ENCODE results near the gene CASP14.
"Not testable (repeated sequence)": the region's sequence is repeated elsewhere in the genome, so short reads cannot be mapped to it uniquely, and the experiment has no call there.

Gene CASP14, protein sequence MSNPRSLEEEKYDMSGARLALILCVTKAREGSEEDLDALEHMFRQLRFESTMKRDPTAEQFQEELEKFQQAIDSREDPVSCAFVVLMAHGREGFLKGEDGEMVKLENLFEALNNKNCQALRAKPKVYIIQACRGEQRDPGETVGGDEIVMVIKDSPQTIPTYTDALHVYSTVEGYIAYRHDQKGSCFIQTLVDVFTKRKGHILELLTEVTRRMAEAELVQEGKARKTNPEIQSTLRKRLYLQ

DNA sequence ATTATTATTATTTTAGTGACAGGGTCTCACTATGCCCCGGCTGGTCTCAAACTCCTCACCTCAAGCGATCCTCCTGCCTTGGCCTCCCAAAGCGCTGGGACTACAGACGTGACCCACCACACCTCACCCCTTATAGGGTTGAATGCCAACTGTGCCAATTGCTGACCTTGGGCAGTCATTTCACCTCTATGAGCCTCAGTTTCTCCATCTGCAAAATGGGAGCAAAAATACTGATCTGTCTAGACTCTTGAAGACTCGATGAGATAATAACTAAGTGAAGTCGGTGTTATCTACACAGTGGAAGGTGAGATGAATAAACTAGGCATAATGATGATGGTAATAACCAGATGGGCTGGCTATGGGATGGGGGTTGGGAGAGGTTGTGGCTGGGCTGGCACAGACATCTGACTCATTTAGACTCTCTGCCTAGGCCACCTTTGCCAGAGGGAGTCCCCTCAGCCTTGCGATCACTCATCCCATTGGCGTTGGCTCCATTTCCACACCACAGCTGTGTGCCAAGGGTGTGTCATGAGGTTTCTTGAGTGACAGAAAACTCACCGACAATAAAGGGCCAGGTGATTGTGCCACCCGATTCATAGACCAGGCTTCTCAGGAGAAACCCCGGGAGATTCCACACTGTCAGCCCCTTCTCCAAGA lies at the start of gene CASP14:
Gene CASP14, plus strand, starts transcription at position 596 of the 657 bp plus-strand sequence. CDS start 2,772 bp downstream, outside the sequence.
- no peak for DNase-seq (ENCODE audit: low read depth in 2 of 2)

DNA sequence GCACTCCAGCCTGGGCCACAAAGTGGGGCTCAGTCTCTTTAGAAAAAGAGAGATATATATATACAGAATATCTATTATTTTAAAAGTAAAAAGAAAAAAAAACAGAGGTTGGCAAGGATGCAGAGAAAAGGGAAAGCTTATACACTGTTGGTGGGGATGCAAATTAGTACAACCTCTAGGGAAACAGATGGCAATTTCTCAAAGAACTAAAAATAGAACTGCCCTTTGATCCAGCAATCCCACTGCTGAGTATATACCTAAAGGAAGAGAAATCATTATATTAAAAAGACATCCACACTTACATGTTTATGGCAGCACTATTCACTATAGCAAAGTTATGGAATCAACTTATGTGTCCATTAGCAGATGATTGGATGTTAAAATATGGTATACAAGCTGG lies 41.0 kb upstream of the CASP14 start:
- DNase-seq (ENCODE audit: low read depth in 2 of 2), result no peak

DNA sequence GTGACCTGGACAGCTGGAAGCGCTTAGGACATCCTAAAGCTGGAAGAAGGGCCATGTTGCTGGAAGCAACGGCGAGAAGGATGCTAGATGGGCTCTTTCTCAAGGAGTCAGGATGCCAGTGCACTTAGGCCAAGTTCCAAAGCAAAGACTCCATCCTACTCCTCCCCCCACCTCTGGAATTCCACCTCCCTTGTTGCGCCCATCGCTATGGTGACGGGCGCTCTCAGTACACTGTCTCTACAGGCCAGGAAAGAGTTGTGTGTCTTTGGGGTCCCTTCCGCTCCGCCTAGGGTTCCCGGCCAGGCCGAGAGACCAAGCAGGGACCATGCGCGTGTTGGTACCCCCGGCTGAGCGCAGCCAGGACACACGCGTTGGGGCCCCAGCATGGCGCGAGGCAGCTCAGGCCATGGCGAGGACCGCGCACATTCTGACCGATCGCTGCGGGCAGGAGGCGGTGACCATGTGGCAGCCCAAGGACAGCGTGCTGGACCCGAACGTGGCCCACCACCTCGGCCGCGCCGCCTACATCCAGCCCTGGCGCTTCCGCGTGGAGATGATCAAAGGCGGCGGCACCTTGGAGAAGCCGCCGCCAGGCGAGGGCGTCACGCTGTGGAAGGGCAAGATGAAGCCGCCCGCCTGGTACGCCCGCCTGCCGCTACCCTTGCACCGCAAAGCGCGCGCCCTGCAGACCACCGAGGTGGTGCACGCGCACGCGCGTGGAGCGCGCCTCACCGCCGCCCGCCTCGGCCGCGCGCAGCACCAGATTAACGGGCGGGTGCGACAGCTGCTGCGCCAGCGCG lies 38.6 kb upstream of the CASP14 start:
- no peak for DNase-seq (ENCODE audit: low read depth in 2 of 2)

DNA sequence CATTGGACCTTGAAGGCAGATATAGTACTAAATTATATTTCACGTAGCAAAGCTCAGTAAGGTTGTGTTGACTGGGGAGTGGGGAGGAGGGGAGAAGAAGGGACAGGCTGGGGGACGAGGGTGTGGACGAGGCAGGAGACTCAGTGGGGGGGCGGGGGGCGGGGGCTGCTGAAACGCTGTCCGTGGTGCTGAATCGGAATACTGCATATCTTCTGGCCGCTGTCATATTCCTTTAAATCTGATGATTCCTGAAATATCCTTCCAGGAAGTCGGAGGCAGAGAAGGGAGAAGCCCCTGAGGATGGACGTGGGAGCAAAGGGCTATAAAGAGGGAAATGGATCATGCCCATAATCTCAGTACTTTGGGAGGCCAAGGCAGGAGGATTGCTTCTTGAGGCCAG lies 34.7 kb upstream of the CASP14 start:
- no peak for DNase-seq (ENCODE audit: low read depth in 2 of 2)

DNA sequence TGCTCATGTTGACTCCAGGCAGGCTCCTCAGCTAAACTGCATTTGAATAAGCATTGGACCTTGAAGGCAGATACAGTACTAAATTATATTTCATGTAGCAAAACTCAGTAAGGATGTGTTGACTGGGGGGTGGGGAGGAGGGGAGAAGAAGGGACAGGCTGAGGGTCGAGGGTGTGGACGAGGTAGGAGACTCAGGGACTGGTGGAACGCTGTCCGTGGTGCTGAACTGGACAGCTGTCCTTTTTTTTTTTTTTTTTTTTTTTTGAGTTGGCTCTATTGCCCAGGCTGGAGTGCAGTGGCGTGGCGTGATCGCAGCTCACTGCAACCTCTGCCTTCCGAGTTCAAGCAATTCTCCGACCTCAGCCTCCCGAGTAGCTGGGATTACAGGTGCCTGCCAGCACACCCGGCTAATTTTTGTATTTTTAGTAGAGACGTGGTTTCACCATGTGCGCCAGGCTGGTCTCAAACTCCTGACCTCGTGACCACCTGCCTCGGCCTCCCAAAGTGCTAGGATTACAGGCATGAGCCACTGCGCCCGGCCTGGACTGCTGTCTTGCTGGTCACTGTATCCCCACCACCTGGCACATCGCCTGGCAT lies 33.2 kb upstream of the CASP14 start:
- DNase-seq (ENCODE audit: low read depth in 2 of 2), result no peak

DNA sequence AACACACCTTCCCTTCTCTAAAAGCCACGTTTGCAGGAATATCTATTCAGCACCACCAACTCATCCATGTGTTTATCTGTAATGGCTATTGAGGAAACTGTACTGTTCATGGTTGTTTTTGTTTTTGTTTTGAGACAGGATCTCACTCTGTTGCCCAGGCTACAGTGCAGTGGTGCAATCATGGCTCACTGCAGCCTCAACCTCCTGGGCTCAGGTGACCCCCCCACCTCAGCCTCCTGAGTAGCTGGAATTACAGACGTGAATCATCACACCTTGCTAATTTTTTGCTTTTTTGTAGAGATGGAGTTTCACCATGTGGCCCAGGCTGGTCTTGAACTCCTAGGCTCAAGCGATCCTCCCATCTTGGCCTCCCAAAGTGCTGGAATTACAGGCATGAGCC lies 30.4 kb upstream of the CASP14 start:
- DNase-seq (ENCODE audit: low read depth in 2 of 2), result not testable (repeated sequence)

DNA sequence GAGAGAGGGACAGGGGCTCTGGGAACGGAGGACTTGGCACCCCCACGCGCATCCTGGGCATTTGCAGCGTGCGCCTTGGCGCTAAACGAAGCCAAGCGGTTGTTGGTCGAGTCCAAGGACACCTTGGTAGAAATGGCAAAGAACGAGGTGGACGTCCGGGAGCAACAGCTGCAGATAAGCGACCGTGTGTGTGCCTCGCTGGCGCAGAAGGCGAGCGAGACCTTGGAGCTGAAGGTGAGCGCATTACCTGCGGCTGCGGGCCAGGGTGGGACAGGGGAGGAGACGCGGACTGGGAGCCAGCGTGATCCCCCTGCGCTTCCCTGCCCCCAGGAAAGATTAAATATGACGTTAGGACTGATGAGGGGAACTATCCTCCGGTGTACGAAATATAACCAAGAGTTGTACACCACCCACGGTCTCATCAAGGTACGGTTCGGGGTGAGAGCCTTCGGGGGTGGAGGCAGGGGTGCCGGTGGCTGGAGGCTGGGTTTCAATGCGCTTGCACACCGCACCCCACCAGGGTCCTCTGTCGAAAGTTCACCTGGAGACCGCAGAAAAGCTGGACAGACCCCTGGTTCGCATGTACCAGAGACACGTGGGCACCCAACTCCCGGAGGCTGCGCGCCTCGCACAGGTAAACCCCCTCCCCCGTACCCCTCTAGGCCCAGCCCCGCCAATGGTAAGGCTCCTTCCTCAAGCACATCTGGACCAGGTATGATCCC lies 27.8 kb upstream of the CASP14 start:
- no peak for DNase-seq (ENCODE audit: low read depth in 2 of 2)

DNA sequence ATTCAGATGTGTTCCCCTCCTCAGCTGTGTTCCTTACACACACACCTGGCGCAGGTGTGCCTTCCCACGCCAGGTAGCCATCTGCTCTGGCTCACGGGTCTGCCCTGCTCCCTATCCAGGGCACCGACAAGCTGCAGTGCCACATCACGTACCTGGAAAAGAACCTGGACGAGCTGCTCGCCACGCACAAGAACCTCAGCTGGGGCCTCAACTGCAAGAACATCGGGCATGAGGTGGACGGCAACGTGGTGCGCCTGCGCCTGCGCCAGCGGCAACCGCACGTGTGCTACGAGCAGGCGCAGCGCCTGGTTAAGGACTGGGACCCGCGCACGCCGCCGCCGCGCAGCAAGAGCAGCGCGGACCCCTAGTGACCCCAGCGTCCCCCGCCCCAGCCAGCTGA lies 26.5 kb upstream of the CASP14 start:
- no peak for DNase-seq (ENCODE audit: low read depth in 2 of 2)

DNA sequence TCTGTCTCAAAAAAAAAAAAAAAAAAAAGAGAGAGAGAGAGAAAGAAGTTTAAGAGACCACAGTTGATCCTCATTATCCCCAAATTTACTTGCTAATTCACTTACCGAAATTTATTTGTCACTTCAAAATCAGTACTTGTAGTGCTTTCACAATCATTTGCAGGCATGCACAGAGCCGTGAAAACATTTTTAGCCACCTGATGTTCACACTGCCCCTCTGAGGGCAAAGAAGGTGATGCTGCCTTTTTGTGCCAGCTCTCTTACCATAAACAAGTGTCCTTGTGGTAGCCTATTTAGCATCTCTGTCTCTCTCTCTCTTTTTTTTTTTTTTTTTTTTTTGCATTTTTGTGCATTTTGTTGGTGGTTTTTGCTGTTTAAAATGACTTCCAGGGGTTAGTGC lies 24.1 kb upstream of the CASP14 start:
- no peak for DNase-seq (ENCODE audit: low read depth in 2 of 2)

DNA sequence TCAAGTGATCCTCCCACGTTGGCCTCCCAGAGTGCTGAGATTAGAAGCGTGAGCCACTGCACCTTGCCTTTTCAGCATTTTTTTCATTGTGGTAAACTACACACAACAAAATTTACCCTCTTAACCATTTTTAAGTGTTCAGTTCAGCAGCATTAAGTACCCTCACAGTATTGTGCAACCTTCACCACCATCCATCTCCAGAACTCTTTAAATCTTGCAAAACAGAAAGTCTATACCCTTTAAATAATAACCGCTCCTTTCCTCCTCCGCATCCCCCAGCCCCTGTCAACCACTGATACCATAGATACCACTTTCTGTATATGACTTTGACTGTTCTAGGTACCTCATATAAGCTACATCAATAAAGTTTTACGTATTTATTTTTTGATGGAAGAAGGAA lies 20.8 kb upstream of the CASP14 start:
- DNase-seq (ENCODE audit: low read depth in 2 of 2), result no peak

DNA sequence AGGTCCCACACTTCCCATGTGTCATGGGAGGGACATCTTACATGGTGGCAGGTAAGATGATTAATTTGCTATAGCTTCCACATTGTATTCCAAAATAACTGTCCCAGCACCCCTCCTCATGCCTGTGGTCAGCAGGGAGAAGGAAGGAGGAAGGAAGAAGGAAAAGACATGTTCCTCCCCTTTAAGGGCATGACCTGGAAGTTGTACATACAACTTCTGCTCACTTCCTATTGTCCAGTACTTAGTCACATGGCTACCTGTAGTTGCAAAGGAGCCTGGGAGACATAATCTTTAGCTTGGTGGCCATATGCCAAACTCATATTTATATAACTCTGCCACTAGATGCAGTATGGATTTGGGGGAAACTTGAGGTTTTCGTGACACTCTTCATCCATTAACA lies 17.6 kb upstream of the CASP14 start:
- no peak for DNase-seq (ENCODE audit: low read depth in 2 of 2)

DNA sequence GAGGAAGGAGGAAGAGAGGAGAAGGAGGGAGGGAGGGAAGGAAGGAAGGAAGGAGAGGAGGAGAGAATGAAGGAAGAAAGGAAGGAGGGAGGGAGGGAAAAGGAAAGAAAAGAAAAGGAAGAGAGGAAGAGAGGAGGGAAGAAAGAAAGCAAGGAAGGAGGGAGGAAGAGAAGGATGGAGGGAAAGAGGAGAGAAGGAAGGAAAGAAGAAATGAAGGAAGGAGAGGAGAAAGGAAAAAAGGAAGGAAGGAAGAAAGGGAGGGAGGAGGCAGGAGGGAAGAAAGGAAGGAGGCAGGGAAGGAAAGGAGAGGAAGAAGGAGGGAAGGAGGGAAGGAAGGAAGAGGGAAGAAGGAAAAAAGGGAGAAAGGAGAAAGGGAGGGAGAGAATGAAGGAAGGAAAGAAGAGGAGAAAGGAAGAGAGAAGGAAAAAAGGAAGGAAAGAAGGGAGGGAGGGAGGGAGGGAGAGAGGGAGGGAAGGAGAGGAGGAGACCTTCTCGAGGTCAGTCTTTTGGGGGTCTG lies 13.4 kb upstream of the CASP14 start:
- DNase-seq (ENCODE audit: low read depth in 2 of 2), result no peak

DNA sequence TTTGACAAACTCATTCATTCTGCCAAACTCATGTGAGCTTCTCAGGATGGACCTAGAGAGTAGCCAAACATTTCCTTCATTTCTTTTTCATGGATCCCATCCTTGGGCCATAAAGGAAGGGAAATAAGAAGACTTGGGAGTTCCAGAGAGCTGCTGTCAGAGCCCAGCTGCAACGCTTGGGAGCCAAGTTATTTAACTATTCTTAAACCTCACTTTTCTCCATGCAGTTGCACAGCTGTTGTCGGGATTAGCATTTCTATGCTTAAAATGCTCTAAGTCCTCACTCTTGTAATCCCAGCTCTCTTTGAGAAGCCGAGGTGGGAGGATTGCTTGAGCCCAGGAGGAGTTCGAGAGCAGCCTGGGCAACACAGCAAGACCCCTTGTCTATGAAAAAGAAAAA lies 11.7 kb upstream of the CASP14 start:
- no peak for DNase-seq (ENCODE audit: low read depth in 2 of 2)

DNA sequence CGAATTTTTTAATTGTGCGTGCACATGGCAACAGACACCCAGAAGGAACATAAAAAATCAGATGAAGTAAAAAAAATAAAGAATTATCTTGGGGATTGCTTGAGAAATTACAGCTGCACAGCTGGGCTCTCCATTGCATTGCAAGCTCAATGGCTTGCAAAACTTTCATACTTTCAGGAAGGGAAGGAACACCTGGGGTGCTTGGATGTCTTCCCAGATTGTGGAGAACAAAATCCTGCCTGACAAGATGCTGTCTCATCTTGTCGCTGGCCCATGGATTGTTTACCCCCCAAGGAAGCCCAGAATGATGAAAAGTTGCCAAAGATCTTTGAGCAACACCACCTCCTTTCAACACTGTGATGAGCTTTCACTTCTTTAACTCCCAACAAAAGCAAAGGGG lies 11.0 kb upstream of the CASP14 start:
- DNase-seq (ENCODE audit: low read depth in 2 of 2), result no peak

DNA sequence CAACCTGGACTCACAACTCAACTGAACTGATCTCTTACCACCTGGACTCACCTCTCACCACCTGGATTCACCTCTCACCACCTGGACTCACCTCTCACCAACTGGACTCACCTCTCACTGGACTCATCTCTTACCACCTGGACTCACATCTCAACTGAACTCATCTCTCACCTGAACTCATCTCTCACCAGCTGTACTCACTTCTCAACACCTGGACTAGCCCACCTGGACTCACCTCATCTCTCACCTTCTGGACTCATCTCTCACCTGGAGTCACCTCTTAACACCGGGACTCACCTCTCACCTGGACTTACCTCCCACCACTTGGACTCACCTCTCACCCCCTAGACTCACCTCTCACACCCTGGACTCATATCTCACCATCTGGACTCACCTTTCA lies 7.3 kb upstream of the CASP14 start:
- DNase-seq (ENCODE audit: low read depth in 2 of 2), result no peak

DNA sequence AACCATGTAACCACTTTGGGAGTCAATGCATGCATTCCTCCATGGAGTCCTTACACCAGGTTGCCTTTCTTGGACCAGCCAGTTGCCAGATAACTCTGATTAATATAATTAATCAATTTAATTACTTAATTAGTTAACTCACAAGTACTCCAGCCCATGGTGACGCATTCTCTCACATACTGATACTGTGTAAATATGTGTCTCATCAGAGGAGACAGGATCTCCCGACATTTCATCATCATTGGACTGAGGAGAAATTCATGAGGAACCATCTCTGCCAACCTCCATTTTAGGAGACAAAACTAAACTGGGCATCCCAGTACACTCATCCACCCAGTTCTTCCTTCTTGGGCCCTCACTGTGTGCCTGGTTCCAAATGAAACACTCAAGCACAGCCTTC lies 6.5 kb upstream of the CASP14 start:
- DNase-seq (ENCODE audit: low read depth in 2 of 2), result no peak

DNA sequence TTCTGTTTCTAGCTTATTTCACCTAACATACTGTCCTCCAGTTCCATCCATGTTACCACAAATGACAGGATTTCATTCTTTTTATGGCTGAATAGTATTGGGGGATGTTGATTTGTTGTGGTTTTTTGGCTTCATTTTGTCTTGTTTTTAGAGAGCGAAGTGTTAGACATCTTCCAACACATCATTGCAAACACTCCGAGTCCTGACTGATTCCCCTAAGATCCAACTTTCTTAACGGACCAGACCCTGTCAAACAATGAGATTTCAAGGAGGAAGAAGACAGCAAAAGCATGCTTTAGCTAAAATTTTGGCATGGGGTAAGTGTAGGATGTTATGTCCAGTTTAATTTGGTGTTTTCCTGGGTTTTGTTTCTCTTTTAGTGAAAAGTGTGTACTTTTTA lies 3.8 kb upstream of the CASP14 start:
- DNase-seq (ENCODE audit: low read depth in 2 of 2), result no peak

DNA sequence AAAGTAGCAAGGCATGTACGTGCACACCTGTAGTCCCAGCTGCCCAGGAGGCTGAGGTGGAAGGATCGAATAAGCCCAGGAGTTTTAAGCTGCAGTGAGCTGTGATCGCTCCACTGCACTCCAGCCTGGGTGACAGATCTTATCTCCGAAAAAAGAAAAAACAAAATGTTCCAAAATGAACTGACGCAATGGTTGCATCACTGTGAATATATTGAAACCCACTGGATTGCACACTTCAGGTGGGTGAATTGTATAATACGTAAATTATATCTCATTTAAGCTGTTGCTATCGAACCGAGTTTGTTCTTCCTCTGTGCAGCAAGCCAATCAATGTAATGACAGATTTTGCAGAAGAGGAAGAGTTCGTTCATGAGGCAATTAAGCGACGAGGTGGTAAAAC lies 1.6 kb upstream of the CASP14 start:
- no peak for DNase-seq (ENCODE audit: low read depth in 2 of 2)

DNA sequence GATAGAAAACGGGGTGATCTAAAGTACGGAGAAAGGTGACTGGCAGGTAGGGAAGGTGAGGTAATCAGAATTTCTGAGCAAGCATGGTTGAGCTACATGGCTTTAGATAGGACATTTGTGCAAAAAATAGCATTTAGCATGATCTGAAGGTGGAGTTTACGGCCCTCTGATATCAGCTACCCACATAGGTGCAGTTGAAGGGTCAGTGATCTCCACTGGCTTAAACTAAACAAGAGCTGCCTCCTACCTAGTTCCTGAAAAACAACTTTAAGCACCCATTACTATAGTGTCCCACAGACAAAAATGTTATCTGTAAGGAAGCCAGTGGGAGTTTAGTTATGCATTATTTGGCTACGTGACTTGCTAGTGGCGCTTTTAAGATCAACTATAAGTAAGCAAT lies 1.2 kb upstream of the CASP14 start:
- no peak for DNase-seq (ENCODE audit: low read depth in 2 of 2)

DNA sequence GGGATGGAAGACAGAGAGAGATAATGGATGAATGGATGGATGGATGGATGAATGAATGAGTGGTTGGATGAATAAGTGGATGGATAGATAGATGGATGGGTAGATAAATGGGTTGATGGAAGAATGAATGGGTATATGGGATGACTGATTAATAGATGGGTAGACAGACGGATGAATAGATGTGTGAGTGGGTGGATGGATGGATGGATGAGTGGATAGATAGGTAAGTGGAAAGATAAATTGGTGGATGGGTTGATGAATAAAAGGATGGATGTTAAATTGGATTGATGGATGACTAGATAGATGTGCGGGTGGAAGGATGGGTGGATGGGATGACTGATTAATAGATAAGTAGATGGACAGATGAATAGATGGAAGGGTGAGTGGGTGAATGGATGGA lies 1.4 kb downstream of the CASP14 start:
- no peak for DNase-seq (ENCODE audit: low read depth in 2 of 2)

DNA sequence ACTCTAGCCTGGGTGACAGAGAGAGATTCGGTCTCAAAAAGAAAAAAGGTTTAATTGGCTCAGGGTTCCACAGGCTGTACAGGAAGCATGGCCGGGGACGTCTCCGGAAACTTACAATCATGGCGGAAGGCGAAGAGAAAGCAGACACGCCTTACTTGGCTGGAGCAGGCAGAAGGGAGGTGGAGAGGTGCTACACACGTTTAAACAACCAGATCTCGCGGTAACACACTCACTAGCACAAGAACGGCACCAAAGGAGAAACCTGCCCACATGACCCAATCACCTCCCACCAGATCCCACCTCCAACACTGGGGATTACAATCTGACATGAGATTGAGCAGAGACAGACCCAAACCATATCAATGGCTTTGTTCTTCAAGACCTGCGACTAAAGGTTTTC lies 12.8 kb downstream of the CASP14 start:
- no peak for DNase-seq (ENCODE audit: low read depth in 2 of 2)

DNA sequence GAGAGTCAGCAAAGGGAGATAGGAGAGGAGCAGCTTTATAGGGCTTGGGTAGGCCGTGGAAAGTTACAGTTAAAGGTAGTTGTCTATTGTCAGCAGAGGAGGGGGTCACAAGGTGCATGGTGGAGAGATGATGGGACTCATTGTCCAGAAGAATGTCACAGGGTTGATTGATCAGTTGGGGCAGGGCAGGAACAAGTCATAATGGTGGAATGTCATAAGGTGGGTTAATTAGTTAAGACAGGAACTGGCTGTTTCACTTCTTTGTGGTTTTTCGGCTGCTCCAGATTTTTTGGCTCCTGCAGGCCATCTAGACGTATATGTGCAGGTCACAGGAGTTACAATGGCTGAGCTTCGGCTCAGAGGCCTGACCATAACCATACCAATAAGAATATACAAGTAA lies 21.1 kb downstream of the CASP14 start:
- not testable (repeated sequence) for DNase-seq (ENCODE audit: low read depth in 2 of 2)

Measured in activated CD8-positive, alpha-beta memory T cell treated with anti-CD3 and anti-CD28 coated beads for 4 hours (primary cell).